Thymus (tissue), 11 donors: Measurements from ENCODE around the gene MTX3. TPM values are rescaled to one million over a fixed set of nuclear protein-coding genes. Genes with fewer than 3 reads are reported as not detected.

Source experiments
- DNase-seq, 9 donors: peaks; one replicate each; pipeline ENCODE4 v3.0.0-alpha.2; 2013; ENCODE audit warnings: low spot score in 9 of 9, low read depth in 6 of 9, missing footprints in 1 of 9
- H3K27ac ChIP-seq, 2 donors: one replicate each; pipeline ENCODE4 v1.5.1; 2013; ENCODE audit warnings: control low read depth in 1 of 2, low read depth in 1 of 2, low read length in 1 of 2, mild to moderate bottlenecking in 1 of 2, moderate library complexity in 1 of 2
- H3K27me3 ChIP-seq, 2 donors: one replicate each; pipeline ENCODE4 v1.5.1; 2013; ENCODE audit warnings: low read length in 1 of 2; ENCODE audit not compliant: control insufficient read depth in 2 of 2, insufficient read depth in 1 of 2
- H3K36me3 ChIP-seq, 2 donors: one replicate each; pipeline ENCODE4 v1.5.1; 2013; ENCODE audit warnings: low read length in 1 of 2, mild to moderate bottlenecking in 1 of 2, moderate library complexity in 1 of 2; ENCODE audit not compliant: control insufficient read depth in 2 of 2, insufficient read depth in 2 of 2
- H3K4me1 ChIP-seq, 2 donors: one replicate each; pipeline ENCODE4 v1.5.1; 2013; ENCODE audit warnings: low read length in 2 of 2; ENCODE audit not compliant: control insufficient read depth in 2 of 2, insufficient read depth in 2 of 2
- H3K4me3 ChIP-seq, 2 donors: one replicate each; pipeline ENCODE4 v1.5.1; 2013; ENCODE audit warnings: low read length in 2 of 2, control low read depth in 1 of 2, mild to moderate bottlenecking in 1 of 2
- H3K9me3 ChIP-seq, 2 donors: one replicate each; pipeline ENCODE4 v1.5.1; 2013; ENCODE audit warnings: low read length in 1 of 2, mild to moderate bottlenecking in 1 of 2; ENCODE audit not compliant: control insufficient read depth in 2 of 2, insufficient read depth in 1 of 2
- whole genome bisulfite sequencing: extraction: QIAGEN DNeasy Blood & Tissue Kit; methylation state at CpG from one replicate; pipeline ENCODE4 v1.1.7; 2013; 5-methylcytosine and 5-hydroxymethylcytosine counted together
- polyA plus RNA-seq: library from polyadenylated mRNA; stranded (reverse); fragments of 200-250 nt; gene quantifications from one replicate; pipeline ENCODE4 v1.2.3, GENCODE V29; 2013
- total RNA-seq: library from RNA; stranded (reverse); fragments of 120-200 nt; gene quantifications from one replicate; pipeline ENCODE4 v1.2.4, GENCODE V29; 2013
- donor health status: healthy.

The MTX3 gene
- total and polyA plus RNA-seq, 2 donors, result 6.2 to 10.6 TPM

DNA sequence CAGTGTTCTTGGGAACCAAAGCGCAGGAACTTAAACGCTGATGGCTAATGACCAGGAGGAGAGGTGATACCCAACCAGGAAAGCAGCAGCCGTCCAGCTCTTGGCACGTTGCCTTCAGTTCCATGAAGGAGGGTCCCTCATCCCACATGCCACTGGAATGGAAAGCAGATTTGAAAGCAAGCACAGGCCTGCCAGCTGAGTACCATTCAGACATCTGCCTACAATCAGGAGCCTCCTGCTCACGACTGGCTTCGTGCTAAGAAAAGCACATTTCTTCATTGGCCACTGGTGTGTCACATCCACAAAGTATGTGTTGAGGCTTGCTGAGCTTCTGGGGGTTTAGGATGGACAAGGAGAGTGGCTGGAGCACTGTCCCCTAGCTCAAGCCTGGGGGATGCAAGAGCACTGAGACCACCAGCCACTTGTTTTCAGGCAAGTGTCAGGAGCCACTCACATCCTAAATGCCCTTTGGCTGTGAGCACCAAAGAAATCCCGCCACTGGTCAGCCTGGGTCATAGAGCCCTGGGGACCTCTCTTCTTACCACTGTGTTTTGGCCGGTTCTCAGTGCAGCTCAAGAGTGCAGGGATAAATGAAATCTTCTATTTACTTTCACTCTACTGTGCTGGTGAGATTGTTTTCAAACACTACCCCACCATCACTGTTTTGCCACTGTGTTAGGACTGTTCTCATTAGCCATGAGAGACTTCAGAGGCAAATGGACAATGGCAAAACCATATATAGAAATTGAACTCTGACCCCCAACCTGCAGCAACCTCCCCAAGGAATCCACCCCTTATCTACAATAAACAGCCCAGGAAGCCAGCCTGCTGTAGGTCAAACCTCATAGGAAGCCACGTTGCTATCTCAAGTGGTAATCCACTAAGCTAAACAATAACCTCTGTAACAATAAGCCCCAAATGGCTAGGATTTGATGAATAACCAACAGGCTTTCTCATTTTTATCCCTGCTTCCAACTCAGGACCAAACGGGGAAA lies 58.3 kb downstream of the MTX3 start:
- no peak overlapping the region for H3K4me3 ChIP-seq
- no peaks in the 10 kb centered on the region for H3K27me3 ChIP-seq
- H3K9me3 ChIP-seq, result no peaks in the 10 kb centered on the region
- H3K27ac ChIP-seq, result no peak overlapping the region
- no peaks in the 10 kb centered on the region for H3K36me3 ChIP-seq
- no peak for DNase-seq
- no peaks in the 10 kb centered on the region for H3K4me1 ChIP-seq
- 94% methylated on average over 10 of the region's 10 CpGs for WGBS

DNA sequence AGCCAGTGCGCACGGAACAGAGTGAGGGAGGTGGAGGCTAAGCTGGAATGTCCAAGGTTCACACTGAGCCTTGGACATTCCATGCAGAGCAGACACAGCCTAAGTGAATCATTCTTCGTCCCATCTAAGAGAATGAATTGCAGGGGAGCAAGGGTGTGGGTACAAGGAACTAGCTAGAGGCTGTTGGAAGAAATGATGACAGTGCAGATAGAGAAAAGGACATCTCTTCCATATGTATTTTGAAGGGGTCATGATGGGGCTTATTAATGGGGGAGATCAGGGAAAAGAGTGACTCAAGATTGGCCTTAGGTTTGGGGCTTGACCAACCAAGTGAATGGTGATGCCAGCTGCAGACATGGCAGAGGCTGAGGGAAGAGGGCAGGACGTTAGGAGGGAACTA lies 59.2 kb downstream of the MTX3 start:
- no peak overlapping the region for H3K27ac ChIP-seq
- 92% methylated on average over 4 of the region's 4 CpGs for WGBS

DNA sequence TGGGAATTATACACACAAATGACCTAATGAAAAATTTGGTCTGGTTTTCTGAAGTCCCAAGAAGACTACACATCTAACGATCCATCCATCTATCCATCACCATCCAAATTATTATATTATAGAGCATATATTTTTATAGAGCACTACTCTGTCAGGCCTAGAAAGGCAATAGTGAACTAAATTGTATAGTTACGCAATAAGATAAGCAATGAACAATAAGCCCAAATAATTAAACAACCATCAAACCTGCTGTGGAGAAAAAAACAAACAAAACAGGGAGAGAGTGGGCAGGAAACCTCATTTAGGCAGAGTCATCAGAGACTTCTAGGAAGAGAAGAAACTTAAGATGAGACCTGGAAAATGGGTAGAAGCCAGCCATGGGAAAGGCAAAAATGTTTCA lies 59.7 kb downstream of the MTX3 start:
- no peak overlapping the region for H3K4me3 ChIP-seq
- over 99% methylated on average over 2 of the region's 2 CpGs for WGBS

More for the DNA sequence above, 59.2 kb downstream of the MTX3 start:
- Histone ChIP-seq H3K36me3 (no peaks in the 10 kb centered on the region), H3K4me3 (no peak overlapping the region), H3K4me1 (no peaks in the 10 kb centered on the region), H3K9me3 (no peaks in the 10 kb centered on the region), H3K27me3 (no peaks in the 10 kb centered on the region)
- DNase-seq, result no peak

DNA sequence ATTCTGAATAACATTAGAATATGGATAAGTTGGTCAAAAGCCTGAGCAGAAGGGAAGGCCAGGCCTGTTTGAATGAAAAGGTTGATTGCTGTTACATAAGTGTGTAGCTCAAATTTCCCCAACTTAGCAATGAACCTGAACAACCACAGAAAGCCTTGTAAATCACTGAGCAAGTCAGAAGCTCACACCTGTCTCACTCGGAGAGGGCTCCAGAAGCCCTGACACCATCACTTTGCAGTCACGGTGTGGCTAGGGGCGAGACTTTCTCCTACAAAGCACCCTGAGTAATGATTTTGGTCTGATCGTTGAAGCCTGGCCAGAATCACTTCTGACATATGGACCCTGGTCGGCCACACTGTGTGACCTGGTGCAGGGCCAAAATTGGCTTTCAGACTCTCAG lies 62.0 kb downstream of the MTX3 start:
- H3K36me3 ChIP-seq, result no peaks in the 10 kb centered on the region
- H3K4me3 ChIP-seq, result no peak overlapping the region
- H3K27me3 ChIP-seq, result no peaks in the 10 kb centered on the region
- 93% methylated on average over 5 of the region's 5 CpGs for WGBS
- H3K9me3 ChIP-seq, result no peaks in the 10 kb centered on the region
- DNase-seq, result peak in 1 of 9 donors; percentile 7
- no peak overlapping the region for H3K27ac ChIP-seq
- H3K4me1 ChIP-seq, result no peaks in the 10 kb centered on the region

More for the DNA sequence above, 59.7 kb downstream of the MTX3 start:
- H3K9me3 ChIP-seq, result no peaks in the 10 kb centered on the region
- no peak overlapping the region for H3K27ac ChIP-seq
- no peak for DNase-seq
- H3K27me3 ChIP-seq, result no peaks in the 10 kb centered on the region
- no peaks in the 10 kb centered on the region for H3K36me3 ChIP-seq
- H3K4me1 ChIP-seq, result no peaks in the 10 kb centered on the region

Other genes starting within 250 kb of the MTX3 start
- 9.2 TPM for gene THBS4, start 44.1 kb upstream of the MTX3 start, total RNA-seq
- gene THBS4, start 44.1 kb upstream of the MTX3 start, polyA plus RNA-seq, result 14.3 TPM